B cell (primary cell): ENCODE measurements around the gene TTLL11. TPM values are rescaled to one million over a fixed set of nuclear protein-coding genes. Genes with fewer than 3 reads are reported as not detected.

Source experiments
- ATAC-seq: fragments of 200-7000 bp; cut with Tn5 transposase; one replicate; pipeline ENCODE4 v1.10.0; 2021; ENCODE audit warnings: low read depth, mild to moderate bottlenecking, moderate number of reproducible peaks, moderate library complexity
- CTCF ChIA-PET: fragments of 350-600 bp; sonication (Branson Sonifier 250); formaldehyde crosslinking; loops from one replicate; lab custom pipeline; 2021; ENCODE audit warnings: antibody characterized with exemption, inconsistent platforms; lab: Charles Lee
- POLR2A ChIA-PET: fragments of 350-600 bp; sonication (Branson Sonifier 250); formaldehyde crosslinking; loops from one replicate; lab custom pipeline; 2021; ENCODE audit warnings: antibody characterized with exemption; lab: Charles Lee
- DNase-seq: peaks from one replicate; pipeline ENCODE4 v3.0.0; 2013
- H2AFZ ChIP-seq: 2 replicates; pipeline ENCODE4 v1.6.1; 2012; ENCODE audit warnings: mild to moderate bottlenecking, low read depth, low read length; ENCODE audit not compliant: insufficient read depth, poor library complexity, severe bottlenecking
- H3K27ac ChIP-seq, 2 donors: 1 replicate in 1 of 2; 2 replicates in 1 of 2; pipeline ENCODE4 v1.5.1; 2012 to 2013; ENCODE audit warnings: low read length in 2 of 2, mild to moderate bottlenecking in 2 of 2, moderate library complexity in 1 of 2
- H3K27me3 ChIP-seq, 4 experiments: fragments of 200-600 bp in 1 of 4; sonication (generic) in 1 of 4; replicated peaks in 1 of 4; 1 replicate in 2 of 4; 2 replicates in 2 of 4; pipeline versions ENCODE4 v1.6.1 to v1.7.0; 2013 to 2016; ENCODE audit warnings: low read length in 3 of 4, mild to moderate bottlenecking in 2 of 4, mixed read lengths in 1 of 4, moderate library complexity in 1 of 4; ENCODE audit not compliant: insufficient read depth in 4 of 4, control insufficient read depth in 3 of 4; ENCODE audit errors: control extremely low read depth in 1 of 4
- H3K36me3 ChIP-seq, 2 experiments: replicated peaks in 1 of 2; 1 replicate in 1 of 2; 2 replicates in 1 of 2; pipeline versions ENCODE4 v1.6.1 to v1.7.1; 2013; ENCODE audit warnings: low read length in 1 of 2; ENCODE audit not compliant: insufficient read depth in 2 of 2, control insufficient read depth in 1 of 2; ENCODE audit errors: control extremely low read depth in 1 of 2, extremely low read depth in 1 of 2
- H3K4me1 ChIP-seq, 2 donors: fragments of 200-600 bp in 1 of 2; sonication (generic) in 1 of 2; 1 replicate in 1 of 2; 2 replicates in 1 of 2; pipeline versions ENCODE4 v1.5.1 to v1.6.1; 2013 to 2017; ENCODE audit warnings: low read length in 2 of 2; ENCODE audit not compliant: control insufficient read depth in 2 of 2, insufficient read depth in 2 of 2
- H3K4me2 ChIP-seq: replicated peaks from 2 replicates; pipeline ENCODE3; 2012; ENCODE audit warnings: mild to moderate bottlenecking, low read depth, low read length; ENCODE audit not compliant: poor library complexity, severe bottlenecking
- H3K4me3 ChIP-seq, 5 experiments: fragments of 200-600 bp in 1 of 5; sonication (generic) in 1 of 5; 1 replicate in 3 of 5; 2 replicates in 2 of 5; pipeline versions ENCODE4 v1.5.1 to v1.7.0; 2011 to 2016; ENCODE audit warnings: low read length in 4 of 5, mild to moderate bottlenecking in 4 of 5, low read depth in 2 of 5, control low read depth in 1 of 5, moderate library complexity in 1 of 5; ENCODE audit not compliant: insufficient read depth in 1 of 5; ENCODE audit errors: control extremely low read depth in 1 of 5, extremely low read depth in 1 of 5
- H3K79me2 ChIP-seq: fragments of 200-600 bp; sonication (generic); one replicate; pipeline ENCODE4 v1.6.0; 2016; ENCODE audit warnings: low read length; ENCODE audit not compliant: control insufficient read depth, insufficient read depth
- H3K9ac ChIP-seq: fragments of 200-600 bp; sonication (generic); 2 replicates; pipeline ENCODE4 v1.6.1; 2017; ENCODE audit warnings: mild to moderate bottlenecking, low read length, moderate library complexity
- H3K9me3 ChIP-seq, 3 donors: one replicate each; pipeline versions ENCODE4 v1.6.1 to v1.7.1; 2013; ENCODE audit warnings: low read length in 2 of 3; ENCODE audit not compliant: control insufficient read depth in 2 of 3, insufficient read depth in 1 of 3; ENCODE audit errors: control extremely low read depth in 1 of 3
- H4K20me1 ChIP-seq: 2 replicates; pipeline ENCODE4 v1.6.0; 2012; ENCODE audit warnings: mild to moderate bottlenecking, low read length; ENCODE audit not compliant: insufficient read depth, control insufficient read depth, poor library complexity, severe bottlenecking
- H3K27ac Mint-ChIP-seq: one replicate; pipeline ENCODE4 v1.8.0; 2021; ENCODE audit warnings: mixed read lengths
- H3K27me3 Mint-ChIP-seq: one replicate; pipeline ENCODE4 v1.8.0; 2021; ENCODE audit warnings: mixed read lengths
- H3K4me1 Mint-ChIP-seq: one replicate; pipeline ENCODE4 v1.8.0; 2021; ENCODE audit warnings: mixed read lengths
- H3K4me3 Mint-ChIP-seq: one replicate; pipeline ENCODE4 v1.8.0; 2021; ENCODE audit warnings: mixed read lengths
- H3K9me3 Mint-ChIP-seq: one replicate; pipeline ENCODE4 v1.8.0; 2022; ENCODE audit warnings: mixed read lengths; ENCODE audit not compliant: insufficient read depth
- CTCF ChIP-seq: fragments of 200-600 bp; IDR thresholded peaks from one replicate; pipeline ENCODE4 v1.8.0; 2022; ENCODE audit warnings: antibody characterized with exemption, mild to moderate bottlenecking
- EZH2 ChIP-seq: IDR thresholded peaks from 2 replicates; pipeline ENCODE4 v1.6.1; 2012; ENCODE audit warnings: borderline replicate concordance, low read depth, mild to moderate bottlenecking, moderate library complexity, low read length; ENCODE audit not compliant: insufficient read depth, poor library complexity, severe bottlenecking
- WGBS: methylation state at CpG from one replicate; pipeline ENCODE4 v1.1.5; 2013; ENCODE audit warnings: missing lambda C conversion rate; ENCODE audit not compliant: insufficient coverage; 5-methylcytosine and 5-hydroxymethylcytosine counted together
- intact Hi-C: fragments of 100-400 bp; cut with micrococcal nuclease; formaldehyde crosslinking; loops from one replicate; pipeline ENCODE4 v1.10.0; 2022
- polyA minus RNA-seq: library from RNA; depleted of rRNA, polyadenylated mRNA; stranded (reverse); fragments of >200 nt; gene quantifications from 2 replicates; pipeline ENCODE4 v1.2.3, GENCODE V29; 2012
- polyA plus RNA-seq: library from polyadenylated mRNA; depleted of rRNA; stranded (reverse); fragments of >200 nt; gene quantifications from 2 replicates; pipeline ENCODE4 v1.2.3, GENCODE V29; 2012
- total RNA-seq, 2 donors: library from RNA; stranded (reverse); fragments of 120-200 nt in 1 of 2; gene quantifications; 1 replicate in 1 of 2; 2 replicates in 1 of 2; pipeline versions ENCODE4 v1.2.3 to v1.2.4, GENCODE V29; 2013 to 2022

The TTLL11 gene
- total RNA-seq (3.8 and 3.9 TPM in 2 replicates), polyA plus RNA-seq (3.5 and 3.6 TPM in 2 replicates), polyA minus RNA-seq (4.9 and 6.4 TPM in 2 replicates)
- 3.4 TPM for total RNA-seq (2013)

- Histone ChIP-seq H3K27me3 (no peaks in the 10 kb centered on the region), H3K4me2 (peak within 1 kb of the TSS; percentile 97), H3K9me3 (no peaks in the 10 kb centered on the region), H3K79me2 (peaks cover 28% of the 10 kb centered on the region), H3K27ac (peak within 1 kb of the TSS in 1 of 2 donors; percentile 60), H3K9ac (peak within 1 kb of the TSS; percentile 81), H4K20me1 (no peaks in the 10 kb centered on the region), H3K36me3 (no peaks in the 10 kb centered on the region), H2AFZ (peak within 1 kb of the TSS; percentile 95), H3K4me1 (peaks cover 24 to 29% of the 10 kb centered on the region in 2 donors), H3K4me3 (peak within 1 kb of the TSS; percentile 46 to 78 (median 77))
- H3K4me3 Mint-ChIP-seq, result peak within 1 kb of the TSS; percentile 90
- CTCF ChIA-PET, result interaction anchor here (0.7 to 0.9 kb wide), 6 partner anchors 14 to 297 kb away, joined by 3 to 4 read pairs (median 3); partner anchors contain the start of genes MRRF and RBM18
- TF ChIP-seq EZH2 (no peak), CTCF (no peak)
- under 1% methylated on average over 98 of the region's 98 CpGs for WGBS
- peak; percentile 97 for DNase-seq
- no peaks in the 10 kb centered on the region for H3K9me3 Mint-ChIP-seq
- POLR2A ChIA-PET, result interaction anchor here (0.6 kb wide), 1 partner anchor 403 kb away, joined by 3 read pairs; no protein-coding TSS in a partner anchor
- intact Hi-C loops, result loop anchor here (1.0 to 5.0 kb wide), 4 partner anchors 66 to 391 kb away; partner anchors contain the start of genes MORN5, MRRF, NDUFA8 and RBM18
- peaks cover 9% of the 10 kb centered on the region for H3K27me3 Mint-ChIP-seq
- H3K4me1 Mint-ChIP-seq, result peaks cover 45% of the 10 kb centered on the region
- H3K27ac Mint-ChIP-seq, result peak within 1 kb of the TSS; percentile 33
- peak; percentile 94 for ATAC-seq
These were observed at the start of gene TTLL11 for GRCh38 chr9:122092611-122093506. TSS of gene TTLL11 (minus strand) at chr9:122093308. CDS start at chr9:122093148, 160 bp downstream.
